KMS-11 (cell line): ENCODE data around the gene CEACAM1.

ENCODE experiments used
- H2AFZ ChIP-seq: fragments of 200-600 bp; sonication (generic); 2 replicates; pipeline ENCODE4 v1.6.1; 2016; ENCODE audit warnings: antibody characterized with exemption, mixed run types, low read depth
- H3K27ac ChIP-seq: fragments of 200-600 bp; sonication (generic); 2 replicates; pipeline ENCODE4 v1.6.1; 2016; ENCODE audit warnings: mild to moderate bottlenecking, mixed run types
- H3K27me3 ChIP-seq: fragments of 200-600 bp; sonication (generic); 2 replicates; pipeline ENCODE4 v1.6.1; 2017; ENCODE audit warnings: mild to moderate bottlenecking, low read depth, mixed run types, moderate library complexity; ENCODE audit not compliant: insufficient read depth
- H3K36me3 ChIP-seq: fragments of 200-600 bp; sonication (generic); 2 replicates; pipeline ENCODE4 v1.6.1; 2017; ENCODE audit warnings: mild to moderate bottlenecking, mixed run types; ENCODE audit not compliant: insufficient read depth
- H3K4me1 ChIP-seq: fragments of 200-600 bp; sonication (generic); 2 replicates; pipeline ENCODE4 v1.6.1; 2016; ENCODE audit warnings: mild to moderate bottlenecking, low read depth, mixed run types; ENCODE audit not compliant: poor library complexity, severe bottlenecking
- H3K4me2 ChIP-seq: fragments of 200-600 bp; sonication (generic); 2 replicates; pipeline ENCODE4 v1.7.0; 2016; ENCODE audit warnings: mild to moderate bottlenecking, mixed run types
- H3K4me3 ChIP-seq: fragments of 200-600 bp; sonication (generic); IDR thresholded peaks from 2 replicates; pipeline ENCODE4 v1.6.1; 2017; ENCODE audit warnings: low read depth, low read length, mixed read lengths; ENCODE audit not compliant: insufficient read depth
- H3K79me2 ChIP-seq: fragments of 200-600 bp; sonication (generic); 2 replicates; pipeline ENCODE4 v1.6.1; 2016; ENCODE audit warnings: low read depth, mixed run types; ENCODE audit not compliant: insufficient read depth
- H3K9ac ChIP-seq: fragments of 200-600 bp; sonication (generic); 2 replicates; pipeline ENCODE4 v1.6.1; 2016; ENCODE audit warnings: mild to moderate bottlenecking, mixed run types
- H4K20me1 ChIP-seq: fragments of 200-600 bp; sonication (generic); 2 replicates; pipeline ENCODE4 v1.6.1; 2016; ENCODE audit warnings: mild to moderate bottlenecking, mixed run types; ENCODE audit not compliant: insufficient read depth
- CTCF ChIP-seq: fragments of 200-600 bp; sonication (generic); conservative IDR thresholded peaks from 2 replicates; pipeline ENCODE4 v1.6.1; 2017; ENCODE audit warnings: low read depth, mild to moderate bottlenecking, antibody characterized with exemption, low read length, moderate library complexity, mixed read lengths

Gene CEACAM1

GRCh38 chr19:42459926-42460325, 68.4 kb downstream of the CEACAM1 start:
- Histone ChIP-seq H3K79me2 (no peaks in the 10 kb centered on the region), H2AFZ (no peak overlapping the region), H3K27ac (no peak overlapping the region), H3K36me3 (no peaks in the 10 kb centered on the region), H4K20me1 (no peaks in the 10 kb centered on the region), H3K27me3 (no peaks in the 10 kb centered on the region), H3K4me1 (no peaks in the 10 kb centered on the region), H3K9ac (no peak overlapping the region), H3K4me3 (no peak overlapping the region), H3K4me2 (no peak overlapping the region)
- no peak for TF ChIP-seq CTCF
